ENCODE results near the gene UCN2.

The UCN2 gene

GRCh38 chr3:48591436-48591835 is 27.9 kb upstream of the UCN2 start:
- DNase-seq (ENCODE audit: low read depth in 2 of 2), result no peak

- DNase-seq (ENCODE audit: low read depth in 2 of 2), result no peak
Observed at GRCh38 chr3:48588230-48588629, 24.6 kb upstream of the UCN2 start.

GRCh38 chr3:48587686-48588085 is 24.1 kb upstream of the UCN2 start:
- DNase-seq (ENCODE audit: low read depth in 2 of 2), result no peak

GRCh38 chr3:48585411-48585810 is 21.8 kb upstream of the UCN2 start:
- no peak for DNase-seq (ENCODE audit: low read depth in 2 of 2)

- DNase-seq (ENCODE audit: low read depth in 2 of 2), result no peak
Observed at GRCh38 chr3:48584836-48585235, 21.3 kb upstream of the UCN2 start.

- no peak for DNase-seq (ENCODE audit: low read depth in 2 of 2)
Observed at GRCh38 chr3:48581621-48582481, 18.3 kb upstream of the UCN2 start.

GRCh38 chr3:48576647-48577046 is 13.1 kb upstream of the UCN2 start:
- DNase-seq (ENCODE audit: low read depth in 2 of 2), result no peak

GRCh38 chr3:48575366-48575765 is 11.8 kb upstream of the UCN2 start:
- DNase-seq (ENCODE audit: low read depth in 2 of 2), result no peak

GRCh38 chr3:48573973-48574585 is 10.5 kb upstream of the UCN2 start:
- DNase-seq (ENCODE audit: low read depth in 2 of 2), result no peak

- no peak for DNase-seq (ENCODE audit: low read depth in 2 of 2)
Observed at GRCh38 chr3:48572517-48572916, 8.9 kb upstream of the UCN2 start.

- DNase-seq (ENCODE audit: low read depth in 2 of 2), result no peak
Observed at GRCh38 chr3:48571938-48572337, 8.4 kb upstream of the UCN2 start.

- no peak for DNase-seq (ENCODE audit: low read depth in 2 of 2)
Observed at GRCh38 chr3:48569808-48570450, 6.3 kb upstream of the UCN2 start.

- no peak for DNase-seq (ENCODE audit: low read depth in 2 of 2)
Observed at GRCh38 chr3:48569400-48569799, 5.8 kb upstream of the UCN2 start.

- no peak for DNase-seq (ENCODE audit: low read depth in 2 of 2)
Observed at GRCh38 chr3:48568476-48568875, 4.9 kb upstream of the UCN2 start.

- DNase-seq (ENCODE audit: low read depth in 2 of 2), result no peak
Observed at GRCh38 chr3:48567500-48567899, 3.9 kb upstream of the UCN2 start.

- no peak for DNase-seq (ENCODE audit: low read depth in 2 of 2)
Observed at GRCh38 chr3:48567090-48567489, 3.5 kb upstream of the UCN2 start.

- no peak for DNase-seq (ENCODE audit: low read depth in 2 of 2)
Observed at GRCh38 chr3:48566401-48566760, 2.8 kb upstream of the UCN2 start.

GRCh38 chr3:48565591-48566400 is 2.2 kb upstream of the UCN2 start:
- DNase-seq (ENCODE audit: low read depth in 2 of 2), result no peak

GRCh38 chr3:48565186-48565585 is 1.6 kb upstream of the UCN2 start:
- DNase-seq (ENCODE audit: low read depth in 2 of 2), result no peak

GRCh38 chr3:48564667-48565066 is 1.1 kb upstream of the UCN2 start:
- DNase-seq (ENCODE audit: low read depth in 2 of 2), result no peak

- DNase-seq (ENCODE audit: low read depth in 2 of 2), result peak; percentile 25 to 28
Observed at GRCh38 chr3:48564022-48564421, 441 bp upstream of the UCN2 start.

All from activated CD8-positive, alpha-beta memory T cell treated with anti-CD3 and anti-CD28 coated beads for 4 hours (primary cell).